GM12878 (cell line): ENCODE data around the gene NACC1. TPM values are rescaled to one million over a fixed set of nuclear protein-coding genes. Genes with fewer than 3 reads are reported as not detected.

Experiments
- ATF7 ChIP-seq: fragments of 450-650 bp; IDR thresholded peaks from 2 replicates; pipeline ENCODE4 v1.6.1; 2016; ENCODE audit warnings: low read depth, mild to moderate bottlenecking
- BMI1 ChIP-seq: fragments of 450-650 bp; IDR thresholded peaks from 2 replicates; pipeline ENCODE4 v1.6.1; 2016; ENCODE audit warnings: mild to moderate bottlenecking, moderate library complexity, borderline replicate concordance
- CBX3 ChIP-seq: fragments of 200-600 bp; sonication (generic); IDR thresholded peaks from 2 replicates; pipeline ENCODE4 v1.6.1; 2016; ENCODE audit warnings: low read depth, borderline replicate concordance
- CEBPB ChIP-seq, 2 experiments: fragments of 150-350 bp in 1 of 2; IDR thresholded peaks; 2 replicates each; pipeline ENCODE4 v1.6.1; 2012 to 2014; ENCODE audit warnings: low read depth in 2 of 2, low read length in 2 of 2, borderline replicate concordance in 1 of 2, inconsistent platforms in 1 of 2
- CREM ChIP-seq: IDR thresholded peaks from 2 replicates; pipeline ENCODE4 v1.6.1; 2014; ENCODE audit warnings: antibody characterized with exemption, low read depth
- CTCF ChIP-seq, 3 experiments: IDR thresholded peaks in 2 of 3; conservative IDR thresholded peaks in 1 of 3; 2 replicates each; pipeline ENCODE4 v1.5.1; 2011; ENCODE audit warnings: low read depth in 3 of 3, low read length in 3 of 3, mild to moderate bottlenecking in 3 of 3, control low read depth in 2 of 3, moderate library complexity in 2 of 3, inconsistent platforms in 1 of 3, mixed read lengths in 1 of 3; ENCODE audit not compliant: control insufficient read depth in 2 of 3, insufficient read depth in 1 of 3; ENCODE audit errors: extremely low read depth in 1 of 3
- EED ChIP-seq: sonication (generic); IDR thresholded peaks from 2 replicates; pipeline ENCODE4 v1.6.1; 2016; ENCODE audit warnings: antibody characterized with exemption, low read depth
- ESRRA ChIP-seq: IDR thresholded peaks from 2 replicates; pipeline ENCODE4 v1.6.1; 2012; ENCODE audit warnings: mild to moderate bottlenecking, low read length, improper control_type of control experiment
- KLF5 ChIP-seq: fragments of 450-650 bp; IDR thresholded peaks from 2 replicates; pipeline ENCODE4 v1.6.1; 2014; ENCODE audit warnings: mild to moderate bottlenecking; ENCODE audit not compliant: partially characterized antibody
- NFYA ChIP-seq: IDR thresholded peaks from 2 replicates; pipeline ENCODE4 v1.6.1; 2011; ENCODE audit warnings: low read depth, mild to moderate bottlenecking, low read length, improper control_type of control experiment, borderline replicate concordance
- NKRF ChIP-seq: fragments of 450-650 bp; conservative IDR thresholded peaks from 2 replicates; pipeline ENCODE4 v1.6.1; 2017; ENCODE audit warnings: mild to moderate bottlenecking, moderate library complexity
- NR2F1 ChIP-seq: fragments of 450-650 bp; conservative IDR thresholded peaks from 2 replicates; pipeline ENCODE4 v1.6.1; 2017; ENCODE audit warnings: mild to moderate bottlenecking
- POLR2AphosphoS2 ChIP-seq: IDR thresholded peaks from 2 replicates; pipeline ENCODE4 v1.6.1; 2011; ENCODE audit warnings: low read depth, mild to moderate bottlenecking, low read length, improper control_type of control experiment, moderate library complexity
- RELB ChIP-seq: fragments of 450-650 bp; IDR thresholded peaks from 2 replicates; pipeline ENCODE4 v1.6.1; 2017; ENCODE audit warnings: low read depth, mild to moderate bottlenecking, moderate library complexity
- SIX5 ChIP-seq: IDR thresholded peaks from 2 replicates; pipeline ENCODE4 v1.6.1; 2011; ENCODE audit warnings: mild to moderate bottlenecking, low read depth, low read length, moderate library complexity; ENCODE audit not compliant: severe bottlenecking
- STAT1 ChIP-seq: fragments of 450-650 bp; conservative IDR thresholded peaks from 2 replicates; pipeline ENCODE4 v1.6.1; 2014; ENCODE audit warnings: antibody characterized with exemption, mild to moderate bottlenecking
- SUZ12 ChIP-seq: fragments of 200-600 bp; sonication (generic); IDR thresholded peaks from one replicate; pipeline ENCODE4 v1.6.1; 2018; ENCODE audit warnings: antibody characterized with exemption, mild to moderate bottlenecking; ENCODE audit not compliant: unreplicated experiment
- USF2 ChIP-seq: IDR thresholded peaks from 2 replicates; pipeline ENCODE4 v1.6.1; 2011; ENCODE audit warnings: low read depth, low read length, improper control_type of control experiment, borderline replicate concordance
- ZBTB4 ChIP-seq: fragments of 450-650 bp; formaldehyde crosslinking; IDR thresholded peaks from 2 replicates; pipeline ENCODE4 v1.4.0; 2022; ENCODE audit warnings: mild to moderate bottlenecking, moderate library complexity
- ZNF207 ChIP-seq: fragments of 450-650 bp; IDR thresholded peaks from 2 replicates; pipeline ENCODE4 v1.6.1; 2014; ENCODE audit warnings: antibody characterized with exemption, mild to moderate bottlenecking, borderline replicate concordance
- polyA plus RNA-seq, 11 experiments: library from polyadenylated mRNA; depleted of rRNA in 4 of 11; unstranded in 6 of 11; stranded (reverse) in 5 of 11; fragments of >200 nt; fragmentation: Nextera tagmentation in 4 of 11; fragmentation: Illumina TruSeq in 1 of 11; extraction: Ambion mirVana in 4 of 11; extraction: Trizol in 1 of 11; gene quantifications; 1 replicate in 1 of 11; 2 replicates in 10 of 11; pipeline versions ENCODE4 v1.2.1 to v1.2.3, GENCODE V29; 2011 to 2016; ENCODE audit warnings: inconsistent platforms in 2 of 11, missing spikeins in 2 of 11, low read depth in 1 of 11
- total RNA-seq, 4 experiments: library from RNA; depleted of rRNA in 3 of 4; stranded (reverse); fragments of >200 nt in 3 of 4; fragmentation: Illumina TruSeq in 1 of 4; extraction: Trizol in 1 of 4; gene quantifications; 2 replicates each; pipeline versions ENCODE4 v1.2.1 to v1.2.3, GENCODE V29; 2013 to 2021

NACC1 gene
- total and polyA plus RNA-seq, 10 of the 15 experiments (the other 5 are each of a cell fraction or from before 2014, with no cell fraction given), result 0.18 to 120 (median 19.2) TPM

- no peak for TF ChIP-seq CBX3
- TF ChIP-seq NKRF, result no peak; the same call in 1 of the 2 replicates
- TF ChIP-seq CTCF (IDR thresholded peaks at IDR 0.05 in 2 of 3, conservative IDR thresholded peaks at IDR 0.05 in 1 of 3; ENCODE audit: control insufficient read depth in 2 of 3, extremely low read depth in 1 of 3, insufficient read depth in 1 of 3, low read depth in 3 of 3, low read length in 3 of 3), result no peak
- peak; percentile 21; the same call in 1 of the 2 replicates for TF ChIP-seq EED
- peak; percentile 27; the same call in 1 of the 2 replicates for TF ChIP-seq BMI1
- no peak for TF ChIP-seq ESRRA
- TF ChIP-seq USF2, result no peak; the same call in 1 of the 2 replicates
- TF ChIP-seq ZNF207, result no peak
- no peak for TF ChIP-seq STAT1
- 0 out of 4 replicates have a peak, but pooled peaks of 1 of the 2 experiments have one; percentile 18 for TF ChIP-seq CEBPB (IDR thresholded peaks at IDR 0.05; ENCODE audit: borderline replicate concordance in 1 of 2, low read depth in 2 of 2, low read length in 2 of 2)
- TF ChIP-seq SUZ12, result no peak
- TF ChIP-seq ZBTB4 (CRISPR knock-in tag), result no peak
- peak; percentile 93 for TF ChIP-seq CREM
- TF ChIP-seq ATF7, result peak; percentile 92
- TF ChIP-seq SIX5, result no peak
- TF ChIP-seq NFYA, result no peak
- peak; percentile 25; the same call in 1 of the 2 replicates for TF ChIP-seq NR2F1
- peak; percentile 40; the same call in 1 of the 2 replicates for TF ChIP-seq POLR2AphosphoS2
- no peak for TF ChIP-seq KLF5
- TF ChIP-seq RELB, result peak; percentile 59
These were observed 36.2 kb downstream of the NACC1 start (continued) for GRCh38 chr19:13154241-13154778.
